ENCODE measurements around the gene PTPN6.

The PTPN6 gene

GRCh38 chr12:6975297-6976032 lies 24.3 kb downstream of the PTPN6 start:
- no peak for DNase-seq

GRCh38 chr12:6977653-6978052 lies 26.5 kb downstream of the PTPN6 start:
- DNase-seq = no peak

GRCh38 chr12:6978188-6978587 lies 27.0 kb downstream of the PTPN6 start:
- DNase-seq = no peak

- no peak for DNase-seq
These were observed 27.5 kb downstream of the PTPN6 start for GRCh38 chr12:6978611-6979011.

- DNase-seq = no peak
These were observed 27.9 kb downstream of the PTPN6 start for GRCh38 chr12:6979021-6979420.

GRCh38 chr12:6979453-6979852 lies 28.3 kb downstream of the PTPN6 start:
- no peak for DNase-seq

- DNase-seq = no peak
These were observed 28.9 kb downstream of the PTPN6 start for GRCh38 chr12:6980075-6980474.

GRCh38 chr12:6980740-6981139 lies 29.6 kb downstream of the PTPN6 start:
- no peak for DNase-seq

- DNase-seq = no peak
These were observed 30.2 kb downstream of the PTPN6 start for GRCh38 chr12:6981152-6982052.

GRCh38 chr12:6982532-6982931 lies 31.4 kb downstream of the PTPN6 start:
- DNase-seq = no peak

GRCh38 chr12:6987956-6988553 lies 36.9 kb downstream of the PTPN6 start:
- DNase-seq = no peak

GRCh38 chr12:6996040-6996441 lies 44.9 kb downstream of the PTPN6 start:
- DNase-seq = no peak

- no peak for DNase-seq
These were observed 47.7 kb downstream of the PTPN6 start for GRCh38 chr12:6998715-6999451.

GRCh38 chr12:7001921-7002591 lies 50.9 kb downstream of the PTPN6 start:
- no peak for DNase-seq

GRCh38 chr12:7004287-7004803 lies 53.2 kb downstream of the PTPN6 start:
- DNase-seq = no peak

GRCh38 chr12:7004840-7005239 lies 53.7 kb downstream of the PTPN6 start:
- no peak for DNase-seq

GRCh38 chr12:7005311-7005710 lies 54.2 kb downstream of the PTPN6 start:
- no peak for DNase-seq

GRCh38 chr12:7006639-7007038 lies 55.5 kb downstream of the PTPN6 start:
- DNase-seq = no peak

GRCh38 chr12:7008864-7009263 lies 57.7 kb downstream of the PTPN6 start:
- DNase-seq = no peak

GRCh38 chr12:7009512-7009911 lies 58.4 kb downstream of the PTPN6 start:
- DNase-seq = no peak

Data from stimulated activated CD4-positive, alpha-beta T cell treated with anti-CD3 and anti-CD28 coated beads, Interleukin-1b, Interleukin-23, amount 100 ng/mL, for 48 hours (primary cell).